Superior temporal gyrus (tissue), 1 donor: Measurements from ENCODE around the gene PDE10A.

Source experiments
- DNase-seq: peaks from one replicate; pipeline ENCODE4 v3.0.0-alpha.2; 2016; ENCODE audit errors: extremely low spot score

The PDE10A gene

GRCh38 chr6:165678429-165678828, 15.4 kb upstream of the PDE10A start:
- no peak for DNase-seq

- no peak for DNase-seq
These were observed 14.1 kb upstream of the PDE10A start for GRCh38 chr6:165677091-165677490.

GRCh38 chr6:165676435-165677068, 13.5 kb upstream of the PDE10A start:
- DNase-seq = no peak

- DNase-seq = no peak
These were observed 12.1 kb upstream of the PDE10A start for GRCh38 chr6:165675120-165675519.

GRCh38 chr6:165674155-165675029, 11.4 kb upstream of the PDE10A start:
- DNase-seq = no peak

- no peak for DNase-seq
These were observed 8.3 kb upstream of the PDE10A start for GRCh38 chr6:165671222-165671768.

- DNase-seq = no peak
These were observed 5.9 kb upstream of the PDE10A start for GRCh38 chr6:165668951-165669350.

GRCh38 chr6:165665384-165665672, 2.3 kb upstream of the PDE10A start:
- DNase-seq = no peak

- no peak for DNase-seq
These were observed 1.7 kb upstream of the PDE10A start for GRCh38 chr6:165664559-165665383.

GRCh38 chr6:165663736-165664558, 906 bp upstream of the PDE10A start:
- no peak for DNase-seq

- DNase-seq = peak; percentile 30
These were observed 315 bp upstream of the PDE10A start for GRCh38 chr6:165663377-165663735.

GRCh38 chr6:165662041-165662748, 846 bp downstream of the PDE10A start:
- DNase-seq = no peak

GRCh38 chr6:165661664-165662025, 1.4 kb downstream of the PDE10A start:
- DNase-seq = no peak

- no peak for DNase-seq
These were observed 2.0 kb downstream of the PDE10A start for GRCh38 chr6:165660857-165661663.

GRCh38 chr6:165659945-165660856, 2.8 kb downstream of the PDE10A start:
- DNase-seq = no peak

GRCh38 chr6:165658395-165659058, 4.5 kb downstream of the PDE10A start:
- DNase-seq = no peak

GRCh38 chr6:165657325-165657680, 5.7 kb downstream of the PDE10A start:
- no peak for DNase-seq

GRCh38 chr6:165656581-165657324, 6.3 kb downstream of the PDE10A start:
- no peak for DNase-seq
